Measurements from ENCODE around the gene TRAPPC3L. TPM values are rescaled to one million over a fixed set of nuclear protein-coding genes. Genes with fewer than 3 reads are reported as not detected.
A peak's percentile ranks its signal among the peaks of the same experiment; 100 is the strongest.

Gene TRAPPC3L
- total RNA-seq, 1 donor = under 0.01 TPM

- TF ChIP-seq CTCF (IDR thresholded peaks at IDR 0.05; ENCODE audit: extremely low read depth, low read depth, low read length) = no peak
- peaks cover 1% of the 10 kb centered on the region for H3K79me2 ChIP-seq (ENCODE audit: insufficient read depth, low read length)
- no peaks in the 10 kb centered on the region for H3K9me3 ChIP-seq (ENCODE audit: low read depth, low read length)
- H3K4me1 ChIP-seq (ENCODE audit: insufficient read depth, low read length) = peaks cover 21% of the 10 kb centered on the region
- DNase-seq (ENCODE audit: insufficient read length, low spot score, missing footprints) = peak; percentile 82
- H2AFZ ChIP-seq (ENCODE audit: low read length) = peak overlapping the region; percentile 90
- H3K4me2 ChIP-seq (ENCODE audit: insufficient read depth, low read length) = peak overlapping the region; percentile 75
- H3K4me3 ChIP-seq (ENCODE audit: insufficient read depth, low read length) = no peak overlapping the region
- peak overlapping the region; percentile 64 for H3K27ac ChIP-seq (ENCODE audit: low read depth, low read length)
- no peaks in the 10 kb centered on the region for H3K36me3 ChIP-seq (ENCODE audit: insufficient read depth, low read length)
- H4K20me1 ChIP-seq (ENCODE audit: insufficient read depth, low read length) = no peaks in the 10 kb centered on the region
- H3K27me3 ChIP-seq (ENCODE audit: insufficient read depth, low read length) = no peaks in the 10 kb centered on the region
Observed at GRCh38 chr6:116564311-116564710, 18.8 kb upstream of the TRAPPC3L start.

GRCh38 chr6:116563830-116564229 is 18.3 kb upstream of the TRAPPC3L start:
- no peak overlapping the region for H3K4me3 ChIP-seq (ENCODE audit: insufficient read depth, low read length)
- peak overlapping the region; percentile 90 for H2AFZ ChIP-seq (ENCODE audit: low read length)
- no peak overlapping the region for H3K27ac ChIP-seq (ENCODE audit: low read depth, low read length)
- DNase-seq (ENCODE audit: insufficient read length, low spot score, missing footprints) = no peak
- peaks cover 22% of the 10 kb centered on the region for H3K4me1 ChIP-seq (ENCODE audit: insufficient read depth, low read length)
- H3K9me3 ChIP-seq (ENCODE audit: low read depth, low read length) = no peaks in the 10 kb centered on the region
- TF ChIP-seq CTCF (IDR thresholded peaks at IDR 0.05; ENCODE audit: extremely low read depth, low read depth, low read length) = no peak
- no peaks in the 10 kb centered on the region for H4K20me1 ChIP-seq (ENCODE audit: insufficient read depth, low read length)
- no peaks in the 10 kb centered on the region for H3K79me2 ChIP-seq (ENCODE audit: insufficient read depth, low read length)
- H3K4me2 ChIP-seq (ENCODE audit: insufficient read depth, low read length) = no peak overlapping the region
- H3K27me3 ChIP-seq (ENCODE audit: insufficient read depth, low read length) = no peaks in the 10 kb centered on the region
- H3K36me3 ChIP-seq (ENCODE audit: insufficient read depth, low read length) = no peaks in the 10 kb centered on the region

GRCh38 chr6:116562614-116563013 is 17.1 kb upstream of the TRAPPC3L start:
- Histone ChIP-seq H3K4me2 (ENCODE audit: insufficient read depth, low read length) (no peak overlapping the region), H3K4me3 (ENCODE audit: insufficient read depth, low read length) (no peak overlapping the region), H4K20me1 (ENCODE audit: insufficient read depth, low read length) (no peaks in the 10 kb centered on the region), H3K36me3 (ENCODE audit: insufficient read depth, low read length) (no peaks in the 10 kb centered on the region), H3K79me2 (ENCODE audit: insufficient read depth, low read length) (no peaks in the 10 kb centered on the region), H3K27ac (ENCODE audit: low read depth, low read length) (no peak overlapping the region), H3K27me3 (ENCODE audit: insufficient read depth, low read length) (no peaks in the 10 kb centered on the region), H3K4me1 (ENCODE audit: insufficient read depth, low read length) (peaks cover 34% of the 10 kb centered on the region), H2AFZ (ENCODE audit: low read length) (peak overlapping the region; percentile 33), H3K9me3 (ENCODE audit: low read depth, low read length) (no peaks in the 10 kb centered on the region)
- no peak for TF ChIP-seq CTCF (IDR thresholded peaks at IDR 0.05; ENCODE audit: extremely low read depth, low read depth, low read length)
- DNase-seq (ENCODE audit: insufficient read length, low spot score, missing footprints) = no peak

GRCh38 chr6:116562019-116562403 is 16.5 kb upstream of the TRAPPC3L start:
- H3K36me3 ChIP-seq (ENCODE audit: insufficient read depth, low read length) = no peaks in the 10 kb centered on the region
- no peak overlapping the region for H3K4me3 ChIP-seq (ENCODE audit: insufficient read depth, low read length)
- no peak for TF ChIP-seq CTCF (IDR thresholded peaks at IDR 0.05; ENCODE audit: extremely low read depth, low read depth, low read length)
- no peaks in the 10 kb centered on the region for H3K27me3 ChIP-seq (ENCODE audit: insufficient read depth, low read length)
- no peak overlapping the region for H3K27ac ChIP-seq (ENCODE audit: low read depth, low read length)
- no peaks in the 10 kb centered on the region for H3K79me2 ChIP-seq (ENCODE audit: insufficient read depth, low read length)
- DNase-seq (ENCODE audit: insufficient read length, low spot score, missing footprints) = no peak
- peaks cover 40% of the 10 kb centered on the region for H3K4me1 ChIP-seq (ENCODE audit: insufficient read depth, low read length)
- H3K4me2 ChIP-seq (ENCODE audit: insufficient read depth, low read length) = no peak overlapping the region
- no peaks in the 10 kb centered on the region for H4K20me1 ChIP-seq (ENCODE audit: insufficient read depth, low read length)
- no peaks in the 10 kb centered on the region for H3K9me3 ChIP-seq (ENCODE audit: low read depth, low read length)
- H2AFZ ChIP-seq (ENCODE audit: low read length) = no peak overlapping the region
